Caco-2 (cell line): ENCODE results near the gene PODXL. TPM values are rescaled to one million over a fixed set of nuclear protein-coding genes. Genes with fewer than 3 reads are reported as not detected.
A peak's percentile ranks its signal among the peaks of the same experiment; 100 is the strongest.

Experiments used
- BruUV-seq: library from RNA; stranded (reverse); fragments of 400-500 nt; replicated peaks from 2 replicates; lab custom pipeline; 2021; lab: Mats Ljungman, UMichigan
- CTCF ChIA-PET: fragments of 300-600 bp; sonication (Branson Sonifier 250); formaldehyde crosslinking; loops from one replicate; lab custom pipeline; 2022; ENCODE audit warnings: antibody characterized with exemption; lab: Charles Lee
- POLR2A ChIA-PET: fragments of 300-600 bp; sonication (Branson Sonifier 250); formaldehyde crosslinking; loops from one replicate; lab custom pipeline; 2022; ENCODE audit warnings: antibody characterized with exemption; lab: Charles Lee
- DNase-seq, 2 experiments: peaks; one replicate each; pipeline versions ENCODE4 v3.0.0 to v3.0.0-alpha.2; 2020 to 2022
- H3K27me3 ChIP-seq: replicated peaks from 2 replicates; pipeline ENCODE4 v1.6.0; 2011; ENCODE audit warnings: low read length; ENCODE audit not compliant: control insufficient read depth, insufficient read depth
- H3K36me3 ChIP-seq: 2 replicates; pipeline ENCODE4 v1.5.1; 2011; ENCODE audit warnings: low read length; ENCODE audit not compliant: control insufficient read depth, insufficient read depth
- H3K4me1 ChIP-seq: fragments of 250-450 bp; sonication (Bioruptor Pico); 2 replicates; pipeline ENCODE4 v1.5.1; 2020; ENCODE audit warnings: mild to moderate bottlenecking
- H3K4me3 ChIP-seq: 2 replicates; pipeline ENCODE4 v1.5.1; 2011; ENCODE audit warnings: low read depth, mild to moderate bottlenecking, control low read depth, low read length
- H3K9me3 ChIP-seq: fragments of 250-450 bp; sonication (Bioruptor Pico); 2 replicates; pipeline ENCODE4 v1.5.1; 2020; ENCODE audit warnings: mild to moderate bottlenecking, moderate library complexity
- H3K27ac Mint-ChIP-seq: one replicate; pipeline ENCODE4 v1.8.0; 2022; ENCODE audit warnings: mixed read lengths; ENCODE audit not compliant: unreplicated experiment
- H3K27me3 Mint-ChIP-seq: one replicate; pipeline ENCODE4 v1.8.0; 2022; ENCODE audit warnings: mixed read lengths; ENCODE audit not compliant: insufficient read depth, unreplicated experiment
- H3K36me3 Mint-ChIP-seq: one replicate; pipeline ENCODE4 v1.8.0; 2022; ENCODE audit warnings: mild to moderate bottlenecking, mixed read lengths; ENCODE audit not compliant: insufficient read depth, unreplicated experiment
- H3K4me1 Mint-ChIP-seq: one replicate; pipeline ENCODE4 v1.8.0; 2022; ENCODE audit warnings: low read depth, mixed read lengths; ENCODE audit not compliant: unreplicated experiment
- H3K4me3 Mint-ChIP-seq: one replicate; pipeline ENCODE4 v1.8.0; 2022; ENCODE audit warnings: mild to moderate bottlenecking, moderate library complexity, mixed read lengths; ENCODE audit not compliant: unreplicated experiment
- H3K9me3 Mint-ChIP-seq: one replicate; pipeline ENCODE4 v1.8.0; 2022; ENCODE audit warnings: mixed read lengths; ENCODE audit not compliant: unreplicated experiment
- CTCF ChIP-seq, 2 experiments: fragments of 200-600 bp in 1 of 2; IDR thresholded peaks; 1 replicate in 1 of 2; 2 replicates in 1 of 2; pipeline versions ENCODE4 v1.5.1 to v1.8.0; 2011 to 2022; ENCODE audit warnings: antibody characterized with exemption in 1 of 2, control low read depth in 1 of 2, inconsistent platforms in 1 of 2, low read depth in 1 of 2, low read length in 1 of 2, mild to moderate bottlenecking in 1 of 2, moderate library complexity in 1 of 2; ENCODE audit not compliant: insufficient read depth in 1 of 2, severe bottlenecking in 1 of 2, unreplicated experiment in 1 of 2
- intact Hi-C: fragments of 100-400 bp; cut with micrococcal nuclease; formaldehyde crosslinking; loops from one replicate; pipeline ENCODE4 v1.10.0; 2022; ENCODE audit not compliant: unreplicated experiment
- total RNA-seq: library from RNA; stranded (reverse); gene quantifications from 2 replicates; pipeline ENCODE4 v1.2.3, GENCODE V29; 2022

Gene PODXL
- total RNA-seq, 1 experiment from 2014 or later, result 278 TPM

DNA sequence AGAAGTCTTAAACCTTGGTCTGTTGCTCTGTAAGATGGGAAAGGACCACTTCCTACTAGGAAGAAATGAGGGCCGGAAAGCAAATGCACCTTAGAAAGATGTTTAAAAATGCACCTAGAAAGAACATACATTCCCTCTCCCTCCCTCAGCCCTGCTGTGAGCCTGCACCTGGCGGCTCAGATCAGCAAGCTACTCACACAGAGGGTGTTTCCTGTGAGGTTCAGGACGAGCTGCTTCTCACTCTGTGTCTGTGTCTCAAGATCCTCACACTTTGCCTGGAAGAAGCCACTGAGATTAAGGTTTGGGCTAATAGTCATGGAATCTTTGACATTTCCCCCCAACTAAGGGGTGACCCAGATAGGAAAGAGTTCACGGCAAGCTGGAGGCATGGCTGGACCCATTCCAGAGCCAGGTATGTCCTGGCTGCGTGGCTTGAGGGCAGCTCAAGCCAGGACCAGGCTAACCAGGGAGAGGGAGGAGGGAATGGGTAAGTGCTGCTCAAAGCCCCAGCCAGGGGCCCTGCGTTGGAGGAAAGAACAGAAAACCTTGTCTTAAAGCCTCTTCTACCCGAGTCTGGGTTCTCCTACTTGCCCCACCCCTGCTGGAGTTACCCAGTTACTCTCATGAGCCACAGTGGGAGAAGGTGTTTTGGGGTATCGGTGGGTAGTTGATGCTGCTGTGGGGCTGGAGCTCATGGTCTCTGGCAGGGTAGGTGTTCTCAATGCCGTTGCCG lies 47.5 kb downstream of the PODXL start:
- Histone ChIP-seq H3K4me3 (no peak overlapping the region), H3K36me3 (peaks cover 1% of the 10 kb centered on the region; the same call in 1 of the 2 replicates), H3K4me1 (peaks cover 14% of the 10 kb centered on the region), H3K9me3 (no peaks in the 10 kb centered on the region), H3K27me3 (no peaks in the 10 kb centered on the region)
- POLR2A ChIA-PET, result interaction anchor here (0.5 kb wide), 1 partner anchor 151 kb away, joined by 5 read pairs; no protein-coding TSS in a partner anchor
- no peak for DNase-seq
- intact Hi-C loops, result loop anchor here (1.0 to 5.0 kb wide), 2 partner anchors 145 to 632 kb away; no protein-coding TSS in a partner anchor
- no peak overlapping the region for H3K4me3 Mint-ChIP-seq
- CTCF ChIA-PET, result interaction anchor here (0.6 to 1.3 kb wide), 4 partner anchors 27 to 147 kb away, joined by 3 to 6 read pairs (median 4); no protein-coding TSS in a partner anchor
- no peaks in the 10 kb centered on the region for H3K9me3 Mint-ChIP-seq
- H3K27ac Mint-ChIP-seq, result peak overlapping the region; percentile 21
- no peak for TF ChIP-seq CTCF (IDR thresholded peaks at IDR 0.05; ENCODE audit: insufficient read depth in 1 of 2, low read depth in 1 of 2, low read length in 1 of 2, severe bottlenecking in 1 of 2, unreplicated experiment in 1 of 2)
- H3K36me3 Mint-ChIP-seq, result peaks cover 92% of the 10 kb centered on the region
- peaks cover 41% of the 10 kb centered on the region for H3K4me1 Mint-ChIP-seq
- no TSS peak for BruUV-seq
- H3K27me3 Mint-ChIP-seq, result no peaks in the 10 kb centered on the region

- H3K27me3 ChIP-seq, result no peaks in the 10 kb centered on the region
- intact Hi-C loops, result loop anchor here (1.0 to 5.0 kb wide), 2 partner anchors 147 to 630 kb away; no protein-coding TSS in a partner anchor
- 0 out of 2 replicates have a peak, but pooled peaks cover 3% of the 10 kb centered on the region for H3K4me1 ChIP-seq
- ChIA-PET CTCF (interaction anchor here (0.5 to 1.2 kb wide), 5 partner anchors 15 to 147 kb away, joined by 3 to 4 read pairs (median 3); no protein-coding TSS in a partner anchor), POLR2A (no interaction called here)
- H3K27ac Mint-ChIP-seq, result peak overlapping the region; percentile 27
- no peak overlapping the region for H3K4me3 Mint-ChIP-seq
- peaks cover 4% of the 10 kb centered on the region for H3K36me3 ChIP-seq
- peaks cover 30% of the 10 kb centered on the region for H3K4me1 Mint-ChIP-seq
- no peaks in the 10 kb centered on the region for H3K9me3 Mint-ChIP-seq
- H3K36me3 Mint-ChIP-seq, result peaks cover 92% of the 10 kb centered on the region
- no peak overlapping the region for H3K4me3 ChIP-seq
- TF ChIP-seq CTCF (IDR thresholded peaks at IDR 0.05; ENCODE audit: insufficient read depth in 1 of 2, low read depth in 1 of 2, low read length in 1 of 2, severe bottlenecking in 1 of 2, unreplicated experiment in 1 of 2), result peak; percentile 79 to 94
- no peaks in the 10 kb centered on the region for H3K9me3 ChIP-seq
- H3K27me3 Mint-ChIP-seq, result no peaks in the 10 kb centered on the region
- DNase-seq, result peak; percentile 77 to 84
- no TSS peak for BruUV-seq
Measured at GRCh38 chr7:131507592-131508331, 48.7 kb downstream of the PODXL start.

DNA sequence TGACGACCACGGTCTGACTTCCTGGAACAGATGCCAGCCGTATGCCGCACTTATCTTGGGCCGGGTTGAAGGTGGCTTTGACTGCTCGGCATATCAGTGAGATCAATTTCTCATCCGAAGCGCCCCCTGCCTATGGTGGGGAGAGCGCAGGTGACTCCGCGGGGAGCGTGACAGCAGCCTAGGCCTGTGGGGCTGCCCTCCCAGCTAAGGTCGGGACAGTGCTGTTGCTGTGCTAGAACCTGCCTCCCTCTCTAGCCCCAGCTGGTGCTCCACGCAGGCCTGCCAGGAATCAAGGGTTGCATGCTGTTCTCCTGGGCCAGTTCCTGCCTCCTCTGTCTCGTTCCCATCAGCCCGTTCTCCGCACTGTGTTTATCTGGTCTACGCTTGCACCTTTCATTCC lies 49.8 kb downstream of the PODXL start:
- no peaks in the 10 kb centered on the region for H3K27me3 Mint-ChIP-seq
- POLR2A ChIA-PET, result no interaction called here
- H3K36me3 Mint-ChIP-seq, result peaks cover 95% of the 10 kb centered on the region

More for the DNA sequence above, 49.8 kb downstream of the PODXL start:
- intact Hi-C loops, result loop anchor here (5.0 kb wide), 1 partner anchor 629 kb away; no protein-coding TSS in a partner anchor
- Histone ChIP-seq H3K27me3 (no peaks in the 10 kb centered on the region), H3K9me3 (no peaks in the 10 kb centered on the region), H3K36me3 (peaks cover 4% of the 10 kb centered on the region), H3K4me3 (no peak overlapping the region), H3K4me1 (0 out of 2 replicates have a peak, but pooled peaks cover 3% of the 10 kb centered on the region)
- no peak overlapping the region for H3K4me3 Mint-ChIP-seq
- H3K4me1 Mint-ChIP-seq, result peaks cover 22% of the 10 kb centered on the region
- CTCF ChIA-PET, result interaction anchor here (0.7 kb wide), 1 partner anchor 529 kb away, joined by 3 read pairs; no protein-coding TSS in a partner anchor
- no peak for DNase-seq
- no TSS peak for BruUV-seq
- TF ChIP-seq CTCF (IDR thresholded peaks at IDR 0.05; ENCODE audit: insufficient read depth in 1 of 2, low read depth in 1 of 2, low read length in 1 of 2, severe bottlenecking in 1 of 2, unreplicated experiment in 1 of 2), result no peak
- H3K27ac Mint-ChIP-seq, result no peak overlapping the region
- no peaks in the 10 kb centered on the region for H3K9me3 Mint-ChIP-seq
